HL-60 (cell line): Measurements from ENCODE around the gene EHD1.

ENCODE experiments used
- DNase-seq, 2 experiments: peaks; one replicate each; pipeline ENCODE4 v3.0.0-alpha.2; 2010 to 2020; ENCODE audit warnings: low read depth in 1 of 2, low spot score in 1 of 2
- H3K27ac ChIP-seq: fragments of 250-450 bp; sonication (Bioruptor Pico); replicated peaks from 2 replicates; pipeline ENCODE4 v1.5.1; 2020; ENCODE audit warnings: mild to moderate bottlenecking, moderate library complexity
- H3K27me3 ChIP-seq: fragments of 250-450 bp; sonication (Bioruptor Pico); 2 replicates; pipeline ENCODE4 v1.5.1; 2021; ENCODE audit warnings: mild to moderate bottlenecking, moderate library complexity; ENCODE audit not compliant: insufficient read depth, poor library complexity, severe bottlenecking
- H3K4me3 ChIP-seq: replicated peaks from 2 replicates; pipeline ENCODE4 v1.5.1; 2011; ENCODE audit warnings: mild to moderate bottlenecking, control low read depth, low read length; ENCODE audit not compliant: insufficient read depth
- CTCF ChIP-seq: IDR thresholded peaks from one replicate; pipeline ENCODE4 v1.5.1; 2011; ENCODE audit warnings: low read length, control low read depth, inconsistent platforms; ENCODE audit not compliant: insufficient read depth
- GABPA ChIP-seq: IDR thresholded peaks from 2 replicates; pipeline ENCODE4 v1.6.1; 2012; ENCODE audit warnings: low read depth
- POLR2AphosphoS5 ChIP-seq: IDR thresholded peaks from 2 replicates; pipeline ENCODE4 v1.6.1; 2012; ENCODE audit warnings: low read depth
- REST ChIP-seq: IDR thresholded peaks from 2 replicates; pipeline ENCODE4 v1.6.1; 2012; ENCODE audit warnings: low read depth; ENCODE audit not compliant: insufficient replicate concordance
- SPI1 ChIP-seq: IDR thresholded peaks from 2 replicates; pipeline ENCODE4 v1.6.1; 2012; ENCODE audit warnings: low read depth, mild to moderate bottlenecking, borderline replicate concordance

The EHD1 gene

GRCh38 chr11:64835616-64836447 is 42.6 kb downstream of the EHD1 start:
- Histone ChIP-seq H3K27me3 (no peaks in the 10 kb centered on the region), H3K27ac (no peak overlapping the region), H3K4me3 (no peak overlapping the region)
- no peak for TF ChIP-seq POLR2AphosphoS5
- TF ChIP-seq SPI1: no peak
- no peak for TF ChIP-seq REST
- no peak for TF ChIP-seq GABPA
- TF ChIP-seq CTCF: no peak
- DNase-seq: no peak

- DNase-seq: no peak
- TF ChIP-seq POLR2AphosphoS5: no peak
- TF ChIP-seq GABPA: no peak
- TF ChIP-seq REST: no peak
- no peak for TF ChIP-seq SPI1
- Histone ChIP-seq H3K27me3 (no peaks in the 10 kb centered on the region), H3K27ac (no peak overlapping the region), H3K4me3 (no peak overlapping the region)
Observed at GRCh38 chr11:64834723-64835615, 43.5 kb downstream of the EHD1 start.

GRCh38 chr11:64834031-64834722 is 44.2 kb downstream of the EHD1 start:
- Histone ChIP-seq H3K4me3 (no peak overlapping the region), H3K27me3 (no peaks in the 10 kb centered on the region), H3K27ac (no peak overlapping the region)
- TF ChIP-seq POLR2AphosphoS5: no peak
- TF ChIP-seq GABPA: no peak
- TF ChIP-seq SPI1: no peak
- no peak for TF ChIP-seq REST
- no peak for TF ChIP-seq CTCF
- no peak for DNase-seq
